ENCODE data around the gene ACP3. TPM values are rescaled to one million over a fixed set of nuclear protein-coding genes. Genes with fewer than 3 reads are reported as not detected.
A peak's percentile ranks its signal among the peaks of the same experiment; 100 is the strongest.

ACP3 gene, protein sequence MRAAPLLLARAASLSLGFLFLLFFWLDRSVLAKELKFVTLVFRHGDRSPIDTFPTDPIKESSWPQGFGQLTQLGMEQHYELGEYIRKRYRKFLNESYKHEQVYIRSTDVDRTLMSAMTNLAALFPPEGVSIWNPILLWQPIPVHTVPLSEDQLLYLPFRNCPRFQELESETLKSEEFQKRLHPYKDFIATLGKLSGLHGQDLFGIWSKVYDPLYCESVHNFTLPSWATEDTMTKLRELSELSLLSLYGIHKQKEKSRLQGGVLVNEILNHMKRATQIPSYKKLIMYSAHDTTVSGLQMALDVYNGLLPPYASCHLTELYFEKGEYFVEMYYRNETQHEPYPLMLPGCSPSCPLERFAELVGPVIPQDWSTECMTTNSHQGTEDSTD
- total RNA-seq (1 to 10 TPM in 1 of 2 donors, under 1 TPM in 1; 0.34 to 1.5 TPM), total RNA-seq (0 reads per million in 2 donors)

GRCh38 chr3:132317229-132317948 is at the start of gene ACP3:
Gene ACP3 (plus strand): TSS chr3:132317407. CDS start chr3:132317457, 50 bp downstream.
- Mint-ChIP-seq H3K4me3 (no peak within 1 kb of the TSS), H3K27me3 (peaks cover 37% of the 10 kb centered on the region), H3K4me1 (no peaks in the 10 kb centered on the region), H3K27ac (no peak within 1 kb of the TSS), H3K36me3 (ENCODE audit: low read depth) (no peaks in the 10 kb centered on the region)
- ATAC-seq (no peak), DNase-seq (no peak)
- H3K9me3 ChIP-seq (ENCODE audit: control insufficient read depth, low read length, poor library complexity, severe bottlenecking), result no peaks in the 10 kb centered on the region

DNA sequence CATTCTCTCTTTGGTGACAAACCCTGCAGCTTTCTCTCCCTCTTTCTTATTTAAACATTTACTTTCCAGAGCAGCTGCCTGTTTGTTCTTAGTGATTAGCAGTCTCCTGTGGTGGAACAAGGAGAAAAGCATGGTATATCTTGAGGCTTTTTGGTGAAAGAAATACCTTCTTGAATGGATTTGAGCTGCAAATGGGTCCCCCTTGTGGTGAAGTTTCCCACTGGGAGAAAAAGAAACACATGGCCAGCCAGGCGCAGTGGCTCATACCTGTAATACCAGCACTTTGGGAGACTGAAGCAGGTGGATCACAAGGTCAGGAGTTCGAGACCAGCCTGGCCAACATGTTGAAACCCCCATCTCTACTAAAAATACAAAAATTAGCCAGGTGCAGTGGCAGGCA is 48.3 kb upstream of the ACP3 start:
- Mint-ChIP-seq H3K36me3 (ENCODE audit: low read depth) (no peaks in the 10 kb centered on the region), H3K4me1 (no peaks in the 10 kb centered on the region), H3K27me3 (peaks cover 18% of the 10 kb centered on the region), H3K4me3 (no peak overlapping the region), H3K27ac (no peak overlapping the region)
- H3K9me3 ChIP-seq (ENCODE audit: control insufficient read depth, low read length, poor library complexity, severe bottlenecking), result no peaks in the 10 kb centered on the region
- ATAC-seq (no peak), DNase-seq (no peak)

DNA sequence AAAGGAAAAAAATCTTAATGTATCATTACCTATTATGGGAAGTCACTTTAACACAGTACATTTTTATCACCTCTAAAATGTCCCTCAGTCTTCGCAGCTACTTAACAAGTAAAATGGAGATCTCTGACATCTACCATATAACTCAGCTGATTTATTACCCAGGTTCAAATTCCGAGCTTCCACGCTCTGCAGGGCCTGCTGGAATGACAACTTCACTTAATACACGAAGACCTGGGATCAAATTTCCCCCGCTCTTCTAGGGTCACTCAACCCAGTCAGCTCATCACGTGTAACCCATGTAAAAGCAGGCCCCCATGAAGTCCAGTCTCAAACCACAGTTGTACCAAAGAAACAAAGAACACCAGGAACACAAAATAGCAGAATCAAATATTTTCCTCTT is 44.2 kb upstream of the ACP3 start:
- Mint-ChIP-seq H3K4me3 (no peak overlapping the region), H3K4me1 (no peaks in the 10 kb centered on the region), H3K36me3 (ENCODE audit: low read depth) (no peaks in the 10 kb centered on the region), H3K27me3 (peaks cover 19% of the 10 kb centered on the region), H3K27ac (no peak overlapping the region)
- DNase-seq (no peak), ATAC-seq (no peak)
- H3K9me3 ChIP-seq (ENCODE audit: control insufficient read depth, low read length, poor library complexity, severe bottlenecking), result no peaks in the 10 kb centered on the region

- DNase-seq (no peak), ATAC-seq (no peak)
- Mint-ChIP-seq H3K36me3 (ENCODE audit: low read depth) (no peaks in the 10 kb centered on the region), H3K4me3 (no peak overlapping the region), H3K27ac (no peak overlapping the region), H3K27me3 (peaks cover 21% of the 10 kb centered on the region), H3K4me1 (no peaks in the 10 kb centered on the region)
- no peaks in the 10 kb centered on the region for H3K9me3 ChIP-seq (ENCODE audit: control insufficient read depth, low read length, poor library complexity, severe bottlenecking)
These were observed 40.8 kb upstream of the ACP3 start for GRCh38 chr3:132276228-132276906.

- H3K27ac Mint-ChIP-seq, result no peak overlapping the region
- peaks cover 2% of the 10 kb centered on the region for H3K36me3 Mint-ChIP-seq (ENCODE audit: low read depth)
- no peaks in the 10 kb centered on the region for H3K4me1 Mint-ChIP-seq
- no peak overlapping the region for H3K4me3 Mint-ChIP-seq
- peaks cover 21% of the 10 kb centered on the region for H3K27me3 Mint-ChIP-seq
- DNase-seq (no peak), ATAC-seq (no peak)
- no peaks in the 10 kb centered on the region for H3K9me3 ChIP-seq (ENCODE audit: control insufficient read depth, low read length, poor library complexity, severe bottlenecking)
These were observed 38.2 kb upstream of the ACP3 start for GRCh38 chr3:132279030-132279429.

GRCh38 chr3:132283440-132283839 is 33.8 kb upstream of the ACP3 start:
- H3K27ac Mint-ChIP-seq, result no peak overlapping the region

GRCh38 chr3:132283916-132284405 is 33.2 kb upstream of the ACP3 start:
- no peak for ATAC-seq
- H3K4me1 Mint-ChIP-seq, result no peaks in the 10 kb centered on the region
- no peak overlapping the region for H3K27ac Mint-ChIP-seq
- no peak for DNase-seq
- peaks cover 5% of the 10 kb centered on the region for H3K36me3 Mint-ChIP-seq (ENCODE audit: low read depth)
- H3K4me3 Mint-ChIP-seq, result no peak overlapping the region
- H3K9me3 ChIP-seq (ENCODE audit: control insufficient read depth, low read length, poor library complexity, severe bottlenecking), result no peaks in the 10 kb centered on the region
- H3K27me3 Mint-ChIP-seq, result peaks cover 23% of the 10 kb centered on the region

More at GRCh38 chr3:132283440-132283839, 33.8 kb upstream of the ACP3 start:
- DNase-seq (no peak), ATAC-seq (peak; percentile 35)
- H3K9me3 ChIP-seq (ENCODE audit: control insufficient read depth, low read length, poor library complexity, severe bottlenecking), result no peaks in the 10 kb centered on the region
- Mint-ChIP-seq H3K27me3 (peaks cover 21% of the 10 kb centered on the region), H3K4me3 (no peak overlapping the region), H3K4me1 (no peaks in the 10 kb centered on the region), H3K36me3 (ENCODE audit: low read depth) (peaks cover 5% of the 10 kb centered on the region)

GRCh38 chr3:132284781-132285619 is 32.2 kb upstream of the ACP3 start:
- ATAC-seq, result no peak
- Mint-ChIP-seq H3K4me3 (no peak overlapping the region), H3K4me1 (no peaks in the 10 kb centered on the region), H3K36me3 (ENCODE audit: low read depth) (peaks cover 7% of the 10 kb centered on the region), H3K27ac (no peak overlapping the region), H3K27me3 (peaks cover 29% of the 10 kb centered on the region)
- DNase-seq, result no peak
- no peaks in the 10 kb centered on the region for H3K9me3 ChIP-seq (ENCODE audit: control insufficient read depth, low read length, poor library complexity, severe bottlenecking)

DNA sequence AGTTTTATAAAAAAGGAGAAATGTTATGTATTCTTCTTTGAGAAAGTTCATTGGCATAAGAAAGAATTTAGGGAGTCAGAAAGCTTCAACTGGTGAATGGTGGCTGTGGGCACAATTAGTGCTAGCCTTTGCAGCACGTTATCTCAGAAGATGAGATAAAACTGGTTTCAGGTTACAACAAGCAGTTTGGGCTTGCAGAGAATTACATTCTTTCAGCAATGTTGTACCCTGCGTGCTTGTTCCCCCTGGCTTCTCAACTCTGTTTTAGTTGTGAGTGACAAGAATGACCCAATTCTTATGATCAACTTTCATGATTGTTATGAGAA is 31.6 kb upstream of the ACP3 start:
- ATAC-seq, result no peak
- Mint-ChIP-seq H3K36me3 (ENCODE audit: low read depth) (peaks cover 7% of the 10 kb centered on the region), H3K4me3 (no peak overlapping the region), H3K4me1 (no peaks in the 10 kb centered on the region), H3K27ac (no peak overlapping the region), H3K27me3 (peaks cover 33% of the 10 kb centered on the region)
- H3K9me3 ChIP-seq (ENCODE audit: control insufficient read depth, low read length, poor library complexity, severe bottlenecking), result no peaks in the 10 kb centered on the region
- no peak for DNase-seq

DNA sequence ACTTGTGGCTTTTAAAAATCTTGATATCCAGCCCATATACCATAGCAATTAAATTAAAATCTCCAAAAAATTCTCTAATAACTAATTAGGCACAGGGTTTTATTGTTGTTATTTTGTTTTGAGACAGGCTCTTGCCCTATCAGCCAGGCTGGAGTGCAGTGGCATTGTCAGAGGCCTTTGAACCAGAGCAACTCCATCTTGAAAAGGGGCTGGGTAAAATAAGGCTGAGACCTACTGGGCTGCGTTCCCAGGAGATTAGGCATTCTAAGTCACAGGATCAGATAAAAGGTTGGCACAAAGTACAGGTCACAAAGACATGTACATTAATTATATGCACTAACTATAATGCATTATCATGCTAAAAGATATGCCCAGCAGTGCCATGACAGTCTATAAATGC is 31.2 kb upstream of the ACP3 start:
- ATAC-seq, result no peak
- DNase-seq, result no peak
- Mint-ChIP-seq H3K27ac (no peak overlapping the region), H3K27me3 (peaks cover 33% of the 10 kb centered on the region), H3K4me1 (peaks cover 2% of the 10 kb centered on the region), H3K4me3 (no peak overlapping the region), H3K36me3 (ENCODE audit: low read depth) (peaks cover 7% of the 10 kb centered on the region)
- H3K9me3 ChIP-seq (ENCODE audit: control insufficient read depth, low read length, poor library complexity, severe bottlenecking), result no peaks in the 10 kb centered on the region

- DNase-seq (no peak), ATAC-seq (no peak)
- Mint-ChIP-seq H3K27ac (no peak overlapping the region), H3K27me3 (peaks cover 30% of the 10 kb centered on the region), H3K4me1 (peaks cover 2% of the 10 kb centered on the region), H3K4me3 (no peak overlapping the region), H3K36me3 (ENCODE audit: low read depth) (peaks cover 7% of the 10 kb centered on the region)
- H3K9me3 ChIP-seq (ENCODE audit: control insufficient read depth, low read length, poor library complexity, severe bottlenecking), result no peaks in the 10 kb centered on the region
These were observed 28.9 kb upstream of the ACP3 start for GRCh38 chr3:132288357-132288756.

DNA sequence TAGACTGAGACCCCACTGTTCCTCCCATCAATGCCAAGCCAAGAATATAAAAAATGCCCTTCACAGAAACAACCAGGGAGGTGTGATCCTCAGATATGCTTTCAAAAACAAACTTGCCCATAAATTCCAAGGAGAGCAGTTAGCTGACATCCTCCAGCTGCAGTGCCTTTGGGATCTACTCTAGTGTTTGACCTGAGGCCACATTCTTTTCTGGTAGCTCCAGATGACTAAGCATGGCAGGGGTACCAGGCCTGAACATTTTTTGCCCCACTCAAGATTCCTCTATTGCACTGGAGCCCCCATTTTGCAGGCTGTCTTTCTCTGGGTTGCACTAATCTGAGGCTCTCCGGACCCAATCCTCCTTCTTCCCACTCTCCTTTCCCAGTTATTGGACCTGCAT is 27.9 kb upstream of the ACP3 start:
- Mint-ChIP-seq H3K27ac (no peak overlapping the region), H3K36me3 (ENCODE audit: low read depth) (peaks cover 7% of the 10 kb centered on the region), H3K4me1 (peaks cover 2% of the 10 kb centered on the region), H3K27me3 (peaks cover 27% of the 10 kb centered on the region), H3K4me3 (no peak overlapping the region)
- H3K9me3 ChIP-seq (ENCODE audit: control insufficient read depth, low read length, poor library complexity, severe bottlenecking), result no peaks in the 10 kb centered on the region
- no peak for DNase-seq
- ATAC-seq, result no peak
